Activated T-cell treated with anti-CD3 and anti-CD28 coated beads, Interleukin-2, amount 50 U/mL, for 24 hours (primary cell): Measurements from ENCODE around the gene MRPL12.
A peak's percentile ranks its signal among the peaks of the same experiment; 100 is the strongest.
"Not testable (repeated sequence)": the region's sequence is repeated elsewhere in the genome, so short reads cannot be mapped to it uniquely, and the experiment has no call there.

Experiments used
- DNase-seq: peaks from one replicate; pipeline ENCODE4 v3.0.0-alpha.2; 2020
- H3K27ac Mint-ChIP-seq: 2 replicates; pipeline ENCODE4 v1.8.0; 2020; ENCODE audit warnings: mild to moderate bottlenecking, mixed read lengths
- H3K27me3 Mint-ChIP-seq: 2 replicates; pipeline ENCODE4 v1.8.0; 2020; ENCODE audit warnings: mixed read lengths
- H3K36me3 Mint-ChIP-seq: 2 replicates; pipeline ENCODE4 v1.8.0; 2020; ENCODE audit warnings: low read depth, mixed read lengths
- H3K4me1 Mint-ChIP-seq: 2 replicates; pipeline ENCODE4 v1.8.0; 2020; ENCODE audit warnings: low read depth, mixed read lengths
- H3K4me3 Mint-ChIP-seq: 2 replicates; pipeline ENCODE4 v1.8.0; 2020; ENCODE audit warnings: mild to moderate bottlenecking, moderate library complexity, mixed read lengths
- H3K9me3 Mint-ChIP-seq: 2 replicates; pipeline ENCODE4 v1.8.0; 2020; ENCODE audit warnings: mixed read lengths

Gene MRPL12

DNA sequence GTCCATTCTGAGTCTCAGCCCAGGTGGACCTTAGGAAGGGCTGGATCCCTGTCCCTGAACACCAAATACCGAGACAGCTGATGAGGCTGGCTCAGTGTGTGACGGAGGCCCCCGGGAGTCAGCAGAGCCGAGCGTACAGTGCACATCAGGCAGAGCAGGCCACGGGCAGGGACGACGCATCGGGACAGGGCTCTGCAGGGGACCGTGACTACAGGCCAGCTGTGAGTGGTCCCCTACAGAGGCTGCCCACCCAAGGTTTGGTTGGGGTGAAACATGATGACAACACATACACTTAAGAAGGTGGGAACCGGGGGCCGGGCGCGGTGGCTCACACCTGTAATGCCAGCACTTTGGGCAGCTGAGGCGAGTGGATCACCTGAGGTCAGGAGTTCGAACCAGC, 30.2 kb upstream of the MRPL12 start:
- H3K27ac Mint-ChIP-seq: peak overlapping the region; percentile 11
- no peaks in the 10 kb centered on the region for H3K27me3 Mint-ChIP-seq
- no peak for DNase-seq
- peaks cover 86% of the 10 kb centered on the region for H3K36me3 Mint-ChIP-seq
- H3K4me3 Mint-ChIP-seq: no peak overlapping the region
- H3K4me1 Mint-ChIP-seq: peaks cover 22% of the 10 kb centered on the region
- no peaks in the 10 kb centered on the region for H3K9me3 Mint-ChIP-seq

DNA sequence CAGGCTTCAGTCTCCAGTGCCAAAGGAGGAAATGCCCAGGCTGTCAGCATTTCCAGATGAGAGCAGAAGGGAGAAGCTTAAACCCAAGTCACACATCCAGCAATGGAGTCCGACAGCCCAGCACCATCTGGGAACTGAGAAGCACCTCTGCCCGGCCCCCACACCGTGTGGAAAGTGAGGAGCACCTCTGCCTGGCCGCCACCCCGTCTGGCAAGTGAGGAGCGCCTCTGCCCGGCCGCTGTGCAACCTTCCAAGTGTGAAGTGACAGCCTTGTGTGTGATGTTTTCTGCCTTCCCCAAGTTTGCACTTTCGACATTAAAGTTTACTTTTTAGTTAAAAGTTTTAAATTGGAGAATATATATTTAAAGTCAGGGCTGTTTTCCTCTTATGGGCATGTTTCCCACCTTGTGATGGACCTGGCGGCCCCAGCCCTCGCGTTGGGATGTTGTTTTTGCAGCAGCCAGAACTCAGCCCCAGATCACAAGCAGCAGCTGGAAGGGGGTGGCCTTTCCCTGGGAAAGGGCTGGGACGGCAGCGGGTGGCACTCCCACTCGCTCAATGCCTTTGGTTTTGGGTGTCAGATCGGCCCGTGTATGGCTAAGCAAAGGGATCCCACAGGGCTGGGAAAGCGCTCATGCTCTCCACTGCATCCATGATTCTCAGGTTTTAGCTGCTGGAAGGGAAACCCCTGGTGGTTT, 29.5 kb upstream of the MRPL12 start:
- peaks cover 78% of the 10 kb centered on the region for H3K36me3 Mint-ChIP-seq
- no peak for DNase-seq

DNA sequence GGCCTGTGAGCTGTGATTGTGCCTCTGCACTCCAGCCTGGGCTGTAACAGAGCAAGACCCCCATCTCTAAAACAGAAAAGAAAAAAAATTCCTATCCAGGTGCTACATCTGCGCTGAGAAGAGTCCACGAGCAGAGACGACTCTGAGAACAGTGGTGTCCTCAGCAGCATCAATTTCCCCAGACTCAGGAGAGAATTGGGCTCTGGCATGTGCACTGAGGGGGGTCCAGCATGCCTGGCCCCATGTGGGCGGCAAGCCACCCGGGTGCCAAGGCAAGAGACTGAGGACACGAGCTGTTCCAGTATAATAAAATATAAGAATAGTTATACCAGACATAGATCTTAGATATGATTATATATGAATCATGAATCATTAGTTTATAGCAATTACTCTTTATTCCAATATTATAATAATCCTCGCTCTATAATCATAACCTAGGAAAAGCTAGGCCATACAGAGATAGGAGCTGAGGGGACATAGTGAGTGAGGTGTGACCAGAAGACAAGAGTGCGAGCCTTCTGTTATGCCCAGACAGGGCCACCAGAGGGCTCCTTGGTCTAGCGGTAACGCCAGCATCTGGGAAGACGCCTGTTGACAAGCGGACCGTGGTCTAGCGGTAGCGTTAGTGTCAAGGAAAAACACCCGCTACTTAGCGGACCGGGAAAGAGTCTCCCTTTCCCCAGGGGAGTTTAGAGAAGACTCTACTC, 27.5 kb upstream of the MRPL12 start:
- not testable (repeated sequence) for H3K4me3 Mint-ChIP-seq, H3K4me1 Mint-ChIP-seq, H3K9me3 Mint-ChIP-seq, H3K27me3 Mint-ChIP-seq, H3K27ac Mint-ChIP-seq
- peak; percentile 61 for DNase-seq
- peaks cover 67% of the 10 kb centered on the region for H3K36me3 Mint-ChIP-seq

More for the DNA sequence above, 29.5 kb upstream of the MRPL12 start:
- Mint-ChIP-seq H3K4me3 (no peak overlapping the region), H3K4me1 (peaks cover 15% of the 10 kb centered on the region), H3K27me3 (no peaks in the 10 kb centered on the region), H3K27ac (peak overlapping the region; percentile 22), H3K9me3 (no peaks in the 10 kb centered on the region)

DNA sequence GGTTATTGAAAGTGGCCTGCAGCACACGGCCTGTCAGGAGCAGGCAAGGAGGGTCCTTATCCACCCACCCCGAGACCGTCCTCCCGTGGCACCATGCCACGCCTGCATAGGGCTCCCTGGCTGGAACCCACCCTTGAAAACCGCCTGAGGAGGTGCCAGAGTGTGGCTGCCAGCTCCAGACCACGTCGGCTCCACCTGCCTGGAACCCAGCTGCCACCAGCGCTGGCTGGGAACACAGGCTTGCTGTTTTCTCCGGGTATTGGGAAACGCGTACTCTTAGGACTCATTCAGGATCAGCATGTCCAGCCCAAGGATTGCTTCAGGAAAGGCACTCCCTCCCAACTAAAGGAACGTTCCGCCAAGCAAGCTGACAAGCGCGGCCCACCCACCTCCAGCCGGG, 26.3 kb upstream of the MRPL12 start:
- Mint-ChIP-seq H3K9me3 (no peaks in the 10 kb centered on the region), H3K4me3 (no peak overlapping the region), H3K4me1 (peaks cover 15% of the 10 kb centered on the region), H3K27ac (no peak overlapping the region), H3K27me3 (no peaks in the 10 kb centered on the region), H3K36me3 (peaks cover 64% of the 10 kb centered on the region)
- no peak for DNase-seq

DNA sequence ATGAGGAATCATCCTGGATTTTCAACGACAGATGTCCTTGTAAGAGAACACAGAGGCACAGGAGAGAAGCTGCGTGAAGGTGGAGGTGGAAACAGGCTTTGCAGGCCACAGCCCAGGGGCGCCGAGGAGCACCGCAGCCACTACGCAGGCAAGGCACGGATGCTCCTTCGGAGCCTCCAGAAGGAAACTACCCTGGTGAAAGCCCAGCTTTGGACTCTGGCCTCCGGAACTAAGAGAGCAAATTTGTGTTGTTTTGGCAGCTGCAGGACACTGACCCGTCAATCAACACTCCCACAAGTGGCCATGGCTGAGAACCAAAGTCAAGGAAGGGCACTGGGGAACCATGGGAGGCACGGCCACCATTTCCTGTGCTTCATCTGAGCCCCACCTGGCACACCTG, 23.0 kb upstream of the MRPL12 start:
- H3K9me3 Mint-ChIP-seq: no peaks in the 10 kb centered on the region
- H3K4me1 Mint-ChIP-seq: peaks cover 34% of the 10 kb centered on the region
- H3K27ac Mint-ChIP-seq: peak overlapping the region; percentile 33
- H3K36me3 Mint-ChIP-seq: peaks cover 57% of the 10 kb centered on the region
- DNase-seq: no peak
- no peak overlapping the region for H3K4me3 Mint-ChIP-seq
- no peaks in the 10 kb centered on the region for H3K27me3 Mint-ChIP-seq

DNA sequence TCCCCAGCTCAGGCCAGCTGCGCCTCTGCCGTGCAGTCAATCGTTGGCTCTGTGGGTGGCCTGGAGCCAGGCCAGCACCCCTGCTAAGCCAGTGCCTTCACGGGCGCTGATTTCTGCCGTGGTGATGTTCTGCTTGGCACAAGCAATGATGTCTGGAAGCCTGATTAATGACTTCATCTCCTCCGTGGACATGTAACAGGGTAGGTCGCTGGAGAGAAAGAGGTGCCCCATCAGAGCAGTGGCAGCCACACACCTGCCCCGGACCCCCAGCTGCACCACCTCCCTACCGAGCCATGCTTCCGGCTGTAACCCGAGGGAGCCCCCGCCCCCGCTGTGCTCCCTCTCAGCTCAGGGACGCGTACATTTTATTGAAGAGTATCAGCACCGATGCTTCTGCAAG, 21.5 kb upstream of the MRPL12 start:
- Mint-ChIP-seq H3K27me3 (no peaks in the 10 kb centered on the region), H3K9me3 (no peaks in the 10 kb centered on the region), H3K4me1 (peaks cover 39% of the 10 kb centered on the region), H3K4me3 (peak overlapping the region; percentile 33), H3K27ac (peak overlapping the region; percentile 40), H3K36me3 (peaks cover 60% of the 10 kb centered on the region)
- no peak for DNase-seq

DNA sequence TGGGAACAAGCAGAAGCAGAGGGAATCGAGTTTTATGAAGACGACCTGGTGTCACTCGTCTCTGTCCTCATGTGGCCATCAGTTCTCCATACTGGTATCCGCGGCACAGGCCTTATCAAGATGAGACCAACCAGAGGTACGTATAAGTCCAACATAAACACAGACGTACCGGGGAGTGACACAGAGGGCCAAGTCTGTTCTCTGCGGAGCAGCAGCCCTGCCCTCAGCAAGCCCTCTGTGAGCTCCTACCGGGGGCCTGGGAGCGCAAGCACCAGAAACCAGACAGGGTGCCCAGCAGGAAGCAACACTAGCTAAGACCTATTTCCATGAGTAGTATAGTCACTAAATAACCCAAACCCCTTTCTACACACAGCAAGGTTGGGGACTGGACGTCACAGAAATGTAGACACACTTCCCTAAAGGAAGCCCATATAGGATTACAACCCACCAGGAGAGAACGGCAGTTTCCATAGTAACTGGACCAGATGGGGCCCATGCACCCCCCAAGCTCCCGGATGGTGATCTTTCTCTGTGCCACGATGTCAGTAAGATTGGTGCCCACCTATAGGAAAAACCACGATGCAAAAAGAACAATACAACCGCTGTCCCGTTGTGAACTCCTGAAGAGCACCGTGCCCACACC, 20.5 kb upstream of the MRPL12 start:
- Mint-ChIP-seq H3K27me3 (no peaks in the 10 kb centered on the region), H3K9me3 (no peaks in the 10 kb centered on the region), H3K27ac (peak overlapping the region; percentile 96), H3K4me1 (peaks cover 46% of the 10 kb centered on the region), H3K4me3 (peak overlapping the region; percentile 93), H3K36me3 (peaks cover 69% of the 10 kb centered on the region)
- no peak for DNase-seq

DNA sequence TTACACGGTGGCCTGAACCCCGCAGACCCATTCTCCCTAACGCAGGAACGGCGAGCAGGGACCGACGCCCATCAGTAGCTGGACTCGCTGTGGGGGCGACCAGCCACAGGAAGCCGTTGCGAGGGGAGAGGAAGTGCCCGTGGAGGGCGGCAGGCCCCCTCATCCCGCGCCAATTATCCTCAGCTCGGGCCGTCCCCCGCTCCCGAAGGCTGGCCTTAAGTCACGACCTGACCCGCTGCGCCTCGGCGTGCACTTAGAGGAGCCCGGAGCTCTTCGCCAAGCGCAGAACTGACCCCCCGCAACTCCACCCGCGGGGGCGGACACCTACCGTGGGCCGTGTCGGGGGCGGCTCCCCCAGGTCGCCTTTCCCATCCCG, 20.0 kb upstream of the MRPL12 start:
- peaks cover 72% of the 10 kb centered on the region for H3K36me3 Mint-ChIP-seq
- H3K9me3 Mint-ChIP-seq: no peaks in the 10 kb centered on the region
- peak overlapping the region; percentile 96 for H3K27ac Mint-ChIP-seq
- peaks cover 46% of the 10 kb centered on the region for H3K4me1 Mint-ChIP-seq
- DNase-seq: no peak
- H3K4me3 Mint-ChIP-seq: peak overlapping the region; percentile 93
- no peaks in the 10 kb centered on the region for H3K27me3 Mint-ChIP-seq

DNA sequence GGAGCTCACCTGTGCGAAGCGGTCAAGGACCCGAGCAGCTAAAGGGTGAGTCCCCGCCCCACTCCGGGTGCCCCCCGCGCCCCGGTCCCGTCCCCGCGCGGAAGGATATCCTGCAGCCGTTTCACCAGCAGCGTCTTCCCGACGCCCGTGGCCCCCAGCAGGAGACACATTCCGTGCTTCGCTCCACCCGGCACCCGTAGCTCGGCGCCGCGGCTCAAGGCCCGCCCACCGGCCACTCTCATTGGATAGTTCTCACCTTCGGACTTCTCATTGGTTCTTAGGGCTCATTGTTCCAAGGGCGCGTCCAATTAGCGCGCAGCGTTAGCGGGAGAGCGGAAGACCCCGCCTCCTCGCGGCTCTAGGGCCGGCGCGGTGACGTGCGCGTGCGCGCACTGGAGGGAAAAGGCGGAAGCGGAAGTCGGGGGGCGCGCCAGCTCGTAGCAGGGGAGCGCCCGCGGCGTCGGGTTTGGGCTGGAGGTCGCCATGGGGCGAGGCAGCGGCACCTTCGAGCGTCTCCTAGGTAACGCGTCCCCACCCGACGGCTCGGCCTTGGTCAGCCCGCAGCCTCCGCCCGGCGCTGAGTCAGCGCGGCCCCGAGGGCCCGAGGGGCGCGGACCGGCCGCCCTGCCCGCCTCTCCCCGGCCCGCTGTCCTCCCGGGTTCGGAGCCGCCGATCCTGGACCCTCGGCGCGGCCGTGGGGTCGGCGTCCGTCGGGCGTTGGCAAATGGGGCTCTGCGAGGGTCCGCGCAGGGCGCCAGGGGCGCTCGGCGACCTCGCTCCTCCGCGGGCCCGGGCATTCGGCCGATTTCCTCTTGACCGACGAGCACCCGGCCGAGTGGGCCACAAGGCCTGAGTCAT, 19.4 kb upstream of the MRPL12 start, which contains the start of the genes ARL16 and HGS:
Gene ARL16 (minus strand): TSS at position 214 of the 858 bp plus-strand sequence. CDS start 44 bp downstream, at position 170.
Gene HGS (plus strand): TSS at position 428 of the 858 bp plus-strand sequence. CDS start 56 bp downstream, at position 484.
- no peaks in the 10 kb centered on the region for H3K9me3 Mint-ChIP-seq
- peaks cover 48% of the 10 kb centered on the region for H3K4me1 Mint-ChIP-seq
- H3K27me3 Mint-ChIP-seq: no peaks in the 10 kb centered on the region
- peak; percentile 98 for DNase-seq
- peaks cover 78% of the 10 kb centered on the region for H3K36me3 Mint-ChIP-seq
- peak within 1 kb of the TSS; percentile 93 for H3K4me3 Mint-ChIP-seq
- peak within 1 kb of the TSS; percentile 96 for H3K27ac Mint-ChIP-seq

DNA sequence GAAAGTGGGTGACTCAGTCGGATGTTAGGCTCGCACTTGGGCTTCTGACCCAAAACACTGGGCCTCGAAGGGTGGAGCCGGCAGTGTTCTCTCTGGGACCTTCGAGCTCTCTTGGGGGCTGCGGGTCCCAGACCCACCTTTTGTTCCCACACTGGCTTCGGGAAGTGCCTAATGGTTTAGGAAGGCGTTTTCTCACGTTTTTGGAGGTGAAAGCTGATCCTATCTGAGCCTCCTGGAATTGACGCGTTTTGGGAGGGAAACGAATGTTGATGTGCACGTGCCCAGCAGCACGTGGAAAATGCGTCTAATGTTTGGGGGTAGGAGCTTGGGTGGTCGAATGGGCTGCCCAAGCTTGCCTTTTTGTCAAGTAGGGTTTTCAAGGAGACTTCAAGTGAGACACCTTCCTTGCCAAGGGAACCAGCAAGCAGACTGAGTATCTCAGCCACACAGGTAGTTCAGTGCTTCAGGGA, 18.7 kb upstream of the MRPL12 start:
- Mint-ChIP-seq H3K36me3 (peaks cover 82% of the 10 kb centered on the region), H3K4me3 (peak overlapping the region; percentile 93), H3K27ac (peak overlapping the region; percentile 92), H3K4me1 (peaks cover 50% of the 10 kb centered on the region), H3K27me3 (no peaks in the 10 kb centered on the region), H3K9me3 (no peaks in the 10 kb centered on the region)
- no peak for DNase-seq

DNA sequence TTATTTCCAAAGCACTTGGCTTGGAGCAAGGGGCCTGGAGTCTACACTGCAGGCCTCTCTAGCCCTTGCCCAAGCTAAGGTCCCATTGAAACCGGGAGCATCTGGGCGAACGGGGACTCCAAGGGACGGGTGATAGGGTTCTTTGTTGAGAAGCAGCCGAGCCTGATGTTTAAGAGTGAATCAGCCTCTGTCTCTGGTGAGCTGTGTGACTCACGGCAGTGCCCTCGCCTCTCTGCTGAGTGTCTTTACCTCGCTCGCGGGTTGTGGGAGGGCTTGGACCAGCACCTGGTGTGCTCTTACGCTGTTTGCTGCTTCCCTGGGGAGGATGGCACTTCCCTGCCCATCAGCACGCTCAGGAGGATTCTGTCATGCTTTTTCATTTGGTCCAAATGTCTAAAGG, 18.1 kb upstream of the MRPL12 start:
- H3K4me1 Mint-ChIP-seq: peaks cover 52% of the 10 kb centered on the region
- no peaks in the 10 kb centered on the region for H3K9me3 Mint-ChIP-seq
- H3K4me3 Mint-ChIP-seq: peak overlapping the region; percentile 93
- H3K27me3 Mint-ChIP-seq: no peaks in the 10 kb centered on the region
- H3K27ac Mint-ChIP-seq: peak overlapping the region; percentile 92
- H3K36me3 Mint-ChIP-seq: peaks cover 85% of the 10 kb centered on the region
- DNase-seq: peak; percentile 64

DNA sequence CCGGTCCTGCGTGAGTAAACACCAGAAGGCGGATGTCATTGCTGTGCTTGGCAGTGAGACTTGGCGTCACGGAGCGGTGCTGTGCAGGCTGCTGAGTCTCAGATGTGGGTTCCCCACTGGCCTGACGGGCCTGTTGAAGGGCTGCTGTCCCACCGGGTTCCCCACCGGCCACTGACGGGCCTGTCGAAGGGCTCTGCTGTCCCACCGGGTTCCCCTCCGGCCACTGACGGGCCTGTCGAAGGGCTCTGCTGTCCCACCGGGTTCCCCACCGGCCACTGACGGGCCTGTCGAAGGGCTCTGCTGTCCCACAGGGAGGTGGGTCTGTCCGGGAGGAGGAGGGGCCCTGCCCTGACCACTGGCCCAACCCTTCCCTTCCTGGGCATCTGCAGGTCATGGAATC, 16.6 kb upstream of the MRPL12 start:
- Mint-ChIP-seq H3K27ac (peak overlapping the region; percentile 92), H3K9me3 (no peaks in the 10 kb centered on the region), H3K36me3 (peaks cover 91% of the 10 kb centered on the region), H3K4me3 (no peak overlapping the region), H3K27me3 (no peaks in the 10 kb centered on the region), H3K4me1 (peaks cover 49% of the 10 kb centered on the region)
- no peak for DNase-seq

DNA sequence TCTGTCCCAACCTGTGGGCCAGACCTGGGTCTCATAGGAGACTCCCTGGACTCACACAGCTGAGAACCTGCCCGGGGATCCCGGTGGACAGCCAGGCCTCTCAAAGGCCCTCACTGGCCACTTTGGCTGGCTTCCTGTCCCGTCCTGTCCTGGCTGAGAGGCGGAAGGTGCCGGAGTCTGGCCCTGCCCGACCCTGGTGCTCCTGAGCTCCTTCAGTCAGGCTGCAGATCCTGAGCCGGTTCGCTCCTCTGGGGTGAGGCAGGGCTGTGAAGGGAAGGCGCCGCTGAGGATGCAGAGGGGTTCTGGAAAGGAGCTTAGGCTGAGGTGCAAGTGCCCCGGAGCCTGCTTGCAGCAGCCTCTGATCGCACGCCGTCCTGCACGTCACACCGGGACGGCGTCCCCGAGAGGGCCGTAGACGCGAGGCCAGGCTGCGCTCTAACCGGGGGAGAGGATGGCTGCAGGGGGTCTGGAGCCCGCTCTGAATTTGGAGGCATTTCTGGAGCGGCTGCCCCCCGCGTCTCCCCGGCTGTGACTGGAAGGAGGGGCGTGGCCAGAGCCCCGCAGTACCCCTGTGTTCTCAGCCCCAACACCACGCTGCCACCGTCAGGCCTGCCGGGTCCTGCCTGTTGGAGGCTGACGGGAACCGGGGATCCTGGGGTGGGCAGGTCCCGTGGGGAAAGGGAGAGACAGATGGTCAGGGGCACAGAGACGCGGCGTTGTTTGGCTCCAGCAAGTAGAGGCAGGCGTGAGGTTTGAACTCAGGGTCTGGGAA, 15.2 kb upstream of the MRPL12 start:
- Mint-ChIP-seq H3K36me3 (peaks cover 90% of the 10 kb centered on the region), H3K9me3 (no peaks in the 10 kb centered on the region), H3K4me1 (peaks cover 37% of the 10 kb centered on the region), H3K4me3 (no peak overlapping the region), H3K27ac (peak overlapping the region; percentile 62), H3K27me3 (no peaks in the 10 kb centered on the region)
- DNase-seq: no peak
